AG04449 (cell line): ENCODE results near the gene ZC3H7B.

Experiments used
- CTCF ChIA-PET: fragments of 350-600 bp; formaldehyde crosslinking; extraction: SDS; loops from one replicate; lab custom pipeline; 2021; ENCODE audit warnings: antibody characterized with exemption; lab: Yijun Ruan, JAX
- POLR2A ChIA-PET: fragments of 400-600, 350-600 bp; formaldehyde crosslinking; extraction: SDS; loops from one replicate; lab custom pipeline; 2020; ENCODE audit warnings: antibody characterized with exemption, inconsistent platforms; lab: Yijun Ruan, JAX
- DNase-seq: peaks from one replicate; pipeline ENCODE4 v3.0.0-alpha.2; 2010; ENCODE audit warnings: low read depth, low spot score
- H3K4me3 ChIP-seq: 2 replicates; pipeline ENCODE4 v1.5.1; 2011; ENCODE audit warnings: low read depth, mild to moderate bottlenecking, control low read depth, low read length
- TF ChIP-seq, protein P1 (sequence below): IDR thresholded peaks from one replicate; pipeline ENCODE4 v1.5.1; 2011; ENCODE audit warnings: mild to moderate bottlenecking, moderate library complexity, low read length, control low read depth, inconsistent platforms; ENCODE audit not compliant: insufficient read depth; ENCODE audit errors: missing control alignments

ZC3H7B gene

DNA sequence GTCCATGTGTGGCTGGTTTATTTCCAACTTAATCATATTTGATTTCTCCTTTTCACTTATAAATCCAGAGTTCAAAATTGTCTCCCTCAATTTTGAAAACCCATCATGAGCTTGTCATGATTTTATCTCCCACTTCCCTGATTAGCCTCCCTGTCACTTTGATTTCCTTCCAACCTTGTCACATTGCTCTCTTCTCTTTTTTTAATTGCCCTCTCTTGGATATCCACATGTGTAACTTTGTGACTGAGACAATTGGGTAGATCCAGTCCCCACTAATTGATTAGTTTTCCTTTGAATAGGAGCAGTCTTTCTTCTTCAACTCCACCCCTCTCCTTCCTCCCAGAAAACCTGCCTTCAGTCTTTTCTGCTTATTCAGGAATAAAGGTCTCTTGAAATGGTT, 82.8 kb downstream of the ZC3H7B start:
- DNase-seq = no peak
- CTCF ChIA-PET = interaction anchor here (0.8 to 1.9 kb wide), 3 partner anchors 19 to 134 kb away, joined by 3 to 8 read pairs (median 5); no protein-coding TSS in a partner anchor
- POLR2A ChIA-PET = no interaction called here
- no peak overlapping the region for H3K4me3 ChIP-seq
- TF ChIP-seq, protein P1, sequence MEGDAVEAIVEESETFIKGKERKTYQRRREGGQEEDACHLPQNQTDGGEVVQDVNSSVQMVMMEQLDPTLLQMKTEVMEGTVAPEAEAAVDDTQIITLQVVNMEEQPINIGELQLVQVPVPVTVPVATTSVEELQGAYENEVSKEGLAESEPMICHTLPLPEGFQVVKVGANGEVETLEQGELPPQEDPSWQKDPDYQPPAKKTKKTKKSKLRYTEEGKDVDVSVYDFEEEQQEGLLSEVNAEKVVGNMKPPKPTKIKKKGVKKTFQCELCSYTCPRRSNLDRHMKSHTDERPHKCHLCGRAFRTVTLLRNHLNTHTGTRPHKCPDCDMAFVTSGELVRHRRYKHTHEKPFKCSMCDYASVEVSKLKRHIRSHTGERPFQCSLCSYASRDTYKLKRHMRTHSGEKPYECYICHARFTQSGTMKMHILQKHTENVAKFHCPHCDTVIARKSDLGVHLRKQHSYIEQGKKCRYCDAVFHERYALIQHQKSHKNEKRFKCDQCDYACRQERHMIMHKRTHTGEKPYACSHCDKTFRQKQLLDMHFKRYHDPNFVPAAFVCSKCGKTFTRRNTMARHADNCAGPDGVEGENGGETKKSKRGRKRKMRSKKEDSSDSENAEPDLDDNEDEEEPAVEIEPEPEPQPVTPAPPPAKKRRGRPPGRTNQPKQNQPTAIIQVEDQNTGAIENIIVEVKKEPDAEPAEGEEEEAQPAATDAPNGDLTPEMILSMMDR = no peak

DNA sequence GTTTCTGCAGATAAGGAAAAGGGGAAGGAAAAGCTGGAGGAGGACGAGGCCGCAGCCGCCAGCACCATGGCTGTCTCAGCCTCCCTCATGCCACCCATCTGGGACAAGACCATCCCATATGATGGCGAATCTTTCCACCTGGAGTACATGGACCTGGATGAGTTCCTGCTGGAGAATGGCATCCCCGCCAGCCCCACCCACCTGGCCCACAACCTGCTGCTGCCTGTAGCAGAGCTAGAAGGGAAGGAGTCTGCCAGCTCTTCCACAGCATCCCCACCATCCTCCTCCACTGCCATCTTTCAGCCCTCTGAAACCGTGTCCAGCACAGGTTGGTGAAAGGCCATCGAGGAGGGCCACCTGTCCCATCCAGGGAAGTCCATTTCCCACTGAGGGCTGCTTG, 86.0 kb downstream of the ZC3H7B start:
- DNase-seq = no peak
- CTCF ChIA-PET = interaction anchor here (1.4 to 2.1 kb wide), 2 partner anchors 14 to 131 kb away, joined by 3 to 8 read pairs; no protein-coding TSS in a partner anchor
- no peak overlapping the region for H3K4me3 ChIP-seq
- POLR2A ChIA-PET = no interaction called here
- TF ChIP-seq, protein P1 = no peak

DNA sequence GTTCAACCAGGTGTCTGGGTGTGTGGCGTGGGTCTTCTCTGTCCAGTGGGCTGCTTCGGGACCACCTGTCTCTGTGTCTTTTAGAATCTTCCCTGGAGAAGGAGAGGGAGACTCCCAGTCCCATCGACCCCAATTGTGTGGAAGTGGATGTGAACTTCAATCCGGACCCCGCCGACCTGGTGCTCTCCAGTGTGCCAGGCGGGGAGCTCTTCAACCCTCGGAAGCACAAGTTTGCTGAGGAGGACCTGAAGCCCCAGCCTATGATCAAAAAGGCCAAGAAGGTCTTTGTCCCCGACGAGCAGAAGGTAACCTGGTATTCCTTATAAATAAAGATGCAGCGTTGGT, 92.7 kb downstream of the ZC3H7B start:
- H3K4me3 ChIP-seq = no peak overlapping the region
- TF ChIP-seq, protein P1 = no peak
- DNase-seq = no peak
- ChIA-PET POLR2A (interaction anchor here (1.2 kb wide), 1 partner anchor 8 kb away, joined by 4 read pairs; no protein-coding TSS in a partner anchor), CTCF (interaction anchor here (1.6 to 5.3 kb wide), 3 partner anchors 9 to 138 kb away, joined by 3 to 42 read pairs (median 17); no protein-coding TSS in a partner anchor)

DNA sequence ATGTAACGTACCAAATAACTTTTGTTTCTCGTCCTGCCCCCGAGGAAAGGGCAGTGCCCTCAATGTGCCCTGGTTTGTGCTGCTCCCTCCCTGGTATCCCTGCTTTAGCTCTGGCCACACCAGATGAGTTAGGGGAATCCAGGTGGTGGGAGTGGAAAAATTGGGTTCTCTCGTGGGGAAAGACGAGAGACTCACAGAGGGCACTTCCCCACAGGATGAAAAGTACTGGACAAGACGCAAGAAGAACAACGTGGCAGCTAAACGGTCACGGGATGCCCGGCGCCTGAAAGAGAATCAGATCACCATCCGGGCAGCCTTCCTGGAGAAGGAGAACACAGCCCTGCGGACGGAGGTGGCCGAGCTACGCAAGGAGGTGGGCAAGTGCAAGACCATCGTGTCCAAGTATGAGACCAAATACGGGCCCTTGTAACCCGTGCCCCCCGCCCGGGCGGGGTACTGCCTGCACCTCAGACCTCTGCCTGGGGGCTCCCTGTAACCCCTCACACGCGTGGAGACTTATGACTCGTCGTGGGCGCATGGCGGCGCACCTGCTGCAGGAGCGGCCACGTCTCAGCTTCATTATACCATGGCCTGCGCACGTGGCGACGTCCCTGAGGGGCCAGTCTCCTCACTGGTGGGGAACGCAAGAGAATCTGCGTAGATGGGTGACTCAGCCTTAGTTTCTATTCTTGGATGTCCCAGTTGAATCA, 94.4 kb downstream of the ZC3H7B start:
- ChIA-PET CTCF (interaction anchor here (1.2 to 5.3 kb wide), 2 partner anchors 8 to 10 kb away, joined by 3 to 42 read pairs; no protein-coding TSS in a partner anchor), POLR2A (no interaction called here)
- no peak for DNase-seq
- H3K4me3 ChIP-seq = no peak overlapping the region
- TF ChIP-seq, protein P1 = no peak

DNA sequence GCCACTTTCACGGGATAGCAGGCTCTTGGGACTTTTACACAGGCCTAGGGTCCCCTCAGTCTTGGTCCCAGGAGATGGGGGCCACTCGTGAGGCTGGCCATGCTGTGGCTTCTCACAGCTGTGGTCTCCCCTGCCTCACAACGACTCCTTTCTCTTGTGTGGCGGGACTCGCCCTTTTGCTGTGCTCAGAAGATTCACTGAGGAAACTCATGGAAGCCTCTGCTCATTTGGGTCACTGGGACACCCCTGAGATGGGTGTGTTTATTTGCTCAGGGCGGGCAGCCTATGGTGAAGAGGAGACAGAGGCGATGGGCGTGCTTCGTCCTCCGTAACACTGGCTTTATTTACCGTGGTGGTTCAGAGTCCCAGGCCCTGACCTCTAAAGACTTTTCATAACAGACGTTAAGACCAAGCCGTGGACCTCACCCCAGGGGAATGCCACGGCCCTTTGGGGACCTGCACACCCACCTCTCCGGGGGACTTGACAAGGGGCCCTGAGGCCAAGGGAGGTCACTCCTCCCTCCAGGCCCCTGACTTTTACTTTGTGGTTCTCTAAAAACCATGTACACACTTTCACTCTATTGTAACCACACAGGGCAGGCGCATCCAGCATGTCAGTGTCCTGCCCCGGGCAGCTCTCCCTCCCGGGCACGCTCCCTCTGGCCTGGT, 96.0 kb downstream of the ZC3H7B start:
- POLR2A ChIA-PET = no interaction called here
- H3K4me3 ChIP-seq = no peak overlapping the region
- CTCF ChIA-PET = interaction anchor here (1.2 kb wide), 1 partner anchor 8 kb away, joined by 3 read pairs; no protein-coding TSS in a partner anchor
- TF ChIP-seq, protein P1 = no peak
- no peak for DNase-seq

DNA sequence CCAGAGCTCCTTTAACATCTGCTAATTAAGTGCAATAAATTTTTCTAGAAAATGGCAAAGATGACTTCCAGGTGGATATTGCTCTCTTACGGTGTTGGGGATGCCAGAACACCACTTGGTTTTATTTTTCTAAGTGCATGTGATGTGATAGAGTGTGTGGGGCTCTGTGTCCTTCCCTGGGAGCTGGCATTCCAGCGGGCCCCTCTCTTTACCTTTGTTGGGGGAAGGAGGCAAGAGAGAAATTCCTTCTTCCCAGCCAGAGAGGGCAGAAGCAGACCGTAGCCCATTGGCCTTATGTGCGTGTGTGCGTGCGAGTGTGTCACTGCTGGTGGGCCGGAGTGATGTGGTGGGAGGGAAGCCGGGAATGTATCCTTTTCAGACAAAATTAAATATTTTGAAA, 97.6 kb downstream of the ZC3H7B start:
- TF ChIP-seq, protein P1 = no peak
- CTCF ChIA-PET = interaction anchor here (1.1 kb wide), 1 partner anchor 136 kb away, joined by 3 read pairs; no protein-coding TSS in a partner anchor
- DNase-seq = no peak
- POLR2A ChIA-PET = no interaction called here
- H3K4me3 ChIP-seq = no peak overlapping the region
